HCT116 (cell line): ENCODE measurements around the gene C9orf43. TPM values are rescaled to one million over a fixed set of nuclear protein-coding genes. Genes with fewer than 3 reads are reported as not detected.

ENCODE experiments used
- ATAC-seq: fragments of 200-7000 bp; cut with Tn5 transposase; 2 replicates; pipeline ENCODE4 v1.9.1; 2020; ENCODE audit warnings: mild to moderate bottlenecking, moderate library complexity
- BruUV-seq: library from RNA; stranded (reverse); fragments of 400-500 nt; replicated peaks from 2 replicates; lab custom pipeline; 2021; lab: Mats Ljungman, UMichigan
- CTCF ChIA-PET: fragments of 300-600 bp; sonication (Branson Sonifier 250); formaldehyde crosslinking; loops from one replicate; lab custom pipeline; 2021; ENCODE audit warnings: antibody characterized with exemption; lab: Charles Lee
- POLR2A ChIA-PET: fragments of 300-600, 350-600 bp; sonication (Branson Sonifier 250); formaldehyde crosslinking; loops from one replicate; lab custom pipeline; 2021; ENCODE audit warnings: antibody characterized with exemption; lab: Charles Lee
- RAD21 ChIA-PET, 2 experiments: fragments of 300-600 bp; sonication (Branson Sonifier 250); formaldehyde crosslinking; loops; one replicate each; lab custom pipeline; 2023; ENCODE audit warnings: low total read pairs in 2 of 2; ENCODE audit not compliant: uncharacterized antibody in 2 of 2, unreplicated experiment in 2 of 2, low non-redundant PET in 1 of 2; lab: Charles Lee
- DNase-seq: peaks from one replicate; pipeline ENCODE4 v3.0.0-alpha.2; 2010; ENCODE audit warnings: low read depth, low spot score
- H2AFZ ChIP-seq: fragments of 200-600 bp; shearing (Covaris generic), sonication (generic); 2 replicates; pipeline ENCODE4 v1.6.1; 2017; ENCODE audit warnings: low read depth, mixed run types, mixed read lengths, antibody characterized with exemption, low read length; ENCODE audit not compliant: poor library complexity, severe bottlenecking
- H3K27ac ChIP-seq: 2 replicates; pipeline ENCODE4 v1.5.1; 2012; ENCODE audit warnings: low read depth, low read length
- H3K27me3 ChIP-seq: fragments of 200-600 bp; sonication (generic); 2 replicates; pipeline ENCODE4 v1.6.1; 2016; ENCODE audit warnings: mixed run types, low read length, mixed read lengths; ENCODE audit not compliant: insufficient read depth
- H3K36me3 ChIP-seq, 2 experiments: fragments of 200-500 bp in 1 of 2; fragments of 200-600 bp in 1 of 2; sonication (Bioruptor generic) in 1 of 2; sonication (generic) in 1 of 2; 2 replicates each; pipeline versions ENCODE4 v1.5.1 to v1.6.1; 2014 to 2016; ENCODE audit warnings: low read length in 2 of 2, inconsistent platforms in 1 of 2, mixed read lengths in 1 of 2, mixed run types in 1 of 2; ENCODE audit not compliant: insufficient read depth in 2 of 2, control insufficient read depth in 1 of 2
- H3K4me1 ChIP-seq, 2 experiments: fragments of 200-600 bp in 1 of 2; sonication (generic) in 1 of 2; 2 replicates each; pipeline versions ENCODE4 v1.5.1 to v1.6.1; 2012 to 2017; ENCODE audit warnings: low read length in 2 of 2, inconsistent platforms in 1 of 2, mild to moderate bottlenecking in 1 of 2, mixed read lengths in 1 of 2, mixed run types in 1 of 2, moderate library complexity in 1 of 2; ENCODE audit not compliant: insufficient read depth in 2 of 2, control insufficient read depth in 1 of 2
- H3K4me2 ChIP-seq: fragments of 200-600 bp; sonication (generic); 2 replicates; pipeline ENCODE4 v1.6.1; 2017; ENCODE audit warnings: mixed run types, low read length, mixed read lengths
- H3K4me3 ChIP-seq, 2 experiments: fragments of 200-600 bp in 1 of 2; sonication (generic) in 1 of 2; replicated peaks in 1 of 2; 2 replicates each; pipeline ENCODE4 v1.5.1; 2011 to 2016; ENCODE audit warnings: low read length in 2 of 2, control low read depth in 1 of 2, low read depth in 1 of 2, mild to moderate bottlenecking in 1 of 2, mixed read lengths in 1 of 2, mixed run types in 1 of 2
- H3K79me2 ChIP-seq: fragments of 200-600 bp; sonication (generic); 2 replicates; pipeline ENCODE4 v1.6.1; 2017; ENCODE audit warnings: mild to moderate bottlenecking, mixed run types, low read length, moderate library complexity, mixed read lengths; ENCODE audit not compliant: insufficient read depth
- H3K9ac ChIP-seq: fragments of 200-600 bp; sonication (generic); 2 replicates; pipeline ENCODE4 v1.6.1; 2016; ENCODE audit warnings: low read length, mixed read lengths
- H3K9me2 ChIP-seq: fragments of 200-600 bp; sonication (generic), shearing (Covaris generic); 2 replicates; pipeline ENCODE4 v1.6.1; 2017; ENCODE audit warnings: mixed run types, mild to moderate bottlenecking, moderate library complexity; ENCODE audit not compliant: insufficient read depth
- H3K9me3 ChIP-seq, 2 experiments: fragments of 200-500 bp in 1 of 2; fragments of 200-600 bp in 1 of 2; sonication (Bioruptor generic) in 1 of 2; sonication (generic) in 1 of 2; 2 replicates each; pipeline ENCODE4 v1.6.1; 2014 to 2017; ENCODE audit warnings: low read length in 2 of 2, mixed read lengths in 2 of 2, inconsistent platforms in 1 of 2, low read depth in 1 of 2, mild to moderate bottlenecking in 1 of 2, mixed run types in 1 of 2, moderate library complexity in 1 of 2; ENCODE audit not compliant: control insufficient read depth in 1 of 2, insufficient read depth in 1 of 2
- H4K20me1 ChIP-seq: fragments of 200-600 bp; sonication (generic), shearing (Covaris generic); 2 replicates; pipeline ENCODE4 v1.6.1; 2017; ENCODE audit warnings: mixed run types, mild to moderate bottlenecking, moderate library complexity; ENCODE audit not compliant: insufficient read depth
- CEBPB ChIP-seq: IDR thresholded peaks from 2 replicates; pipeline ENCODE4 v1.6.1; 2012; ENCODE audit warnings: low read depth
- ELF1 ChIP-seq: IDR thresholded peaks from 2 replicates; pipeline ENCODE4 v1.6.1; 2012; ENCODE audit warnings: low read depth, borderline replicate concordance
- EZH2 ChIP-seq: fragments of 200-600 bp; sonication (generic); IDR thresholded peaks from 2 replicates; pipeline ENCODE4 v1.6.1; 2017; ENCODE audit warnings: antibody characterized with exemption, mixed run types
- FOSL1 ChIP-seq: IDR thresholded peaks from 2 replicates; pipeline ENCODE4 v1.6.1; 2012; ENCODE audit warnings: low read depth
- JUND ChIP-seq: IDR thresholded peaks from 2 replicates; pipeline ENCODE4 v1.6.1; 2012
- POLR2A ChIP-seq: IDR thresholded peaks from 2 replicates; pipeline ENCODE4 v1.7.0; 2011; ENCODE audit warnings: borderline replicate concordance; ENCODE audit not compliant: insufficient read depth, insufficient read length; ENCODE audit errors: extremely low read depth
- SP1 ChIP-seq: IDR thresholded peaks from 2 replicates; pipeline ENCODE4 v1.6.1; 2012; ENCODE audit warnings: low read depth
- SRF ChIP-seq: IDR thresholded peaks from 2 replicates; pipeline ENCODE4 v1.6.1; 2012; ENCODE audit warnings: low read depth
- ZNF274 ChIP-seq: fragments of 200-500 bp; sonication (Bioruptor generic); IDR thresholded peaks from 2 replicates; pipeline ENCODE4 v1.6.1; 2014; ENCODE audit warnings: mild to moderate bottlenecking, low read depth, low read length, inconsistent platforms
- intact Hi-C: fragments of 100-400 bp; cut with micrococcal nuclease; formaldehyde crosslinking; loops from 2 replicates; pipeline ENCODE4 v1.10.0; 2022
- total RNA-seq: library from RNA; stranded (reverse); gene quantifications from one replicate; pipeline ENCODE4 v1.2.1, GENCODE V29; 2021; ENCODE audit not compliant: unreplicated experiment
- TF ChIP-seq, protein P1 (sequence below): IDR thresholded peaks from 2 replicates; pipeline ENCODE4 v1.6.1; 2012; ENCODE audit warnings: low read depth
- TF ChIP-seq, protein P2 (sequence below): IDR thresholded peaks from 2 replicates; pipeline ENCODE4 v1.6.1; 2012
- TF ChIP-seq, protein P3 (sequence below): IDR thresholded peaks from 2 replicates; pipeline ENCODE4 v1.6.1; 2012
- TF ChIP-seq, protein P4 (sequence below): IDR thresholded peaks from 2 replicates; pipeline ENCODE4 v1.6.1; 2011; ENCODE audit warnings: mild to moderate bottlenecking, low read length, moderate library complexity; ENCODE audit not compliant: insufficient replicate concordance; ENCODE audit errors: extremely low read depth

C9orf43 gene
- total RNA-seq, 1 experiment from 2014 or later: 0.71 TPM

DNA sequence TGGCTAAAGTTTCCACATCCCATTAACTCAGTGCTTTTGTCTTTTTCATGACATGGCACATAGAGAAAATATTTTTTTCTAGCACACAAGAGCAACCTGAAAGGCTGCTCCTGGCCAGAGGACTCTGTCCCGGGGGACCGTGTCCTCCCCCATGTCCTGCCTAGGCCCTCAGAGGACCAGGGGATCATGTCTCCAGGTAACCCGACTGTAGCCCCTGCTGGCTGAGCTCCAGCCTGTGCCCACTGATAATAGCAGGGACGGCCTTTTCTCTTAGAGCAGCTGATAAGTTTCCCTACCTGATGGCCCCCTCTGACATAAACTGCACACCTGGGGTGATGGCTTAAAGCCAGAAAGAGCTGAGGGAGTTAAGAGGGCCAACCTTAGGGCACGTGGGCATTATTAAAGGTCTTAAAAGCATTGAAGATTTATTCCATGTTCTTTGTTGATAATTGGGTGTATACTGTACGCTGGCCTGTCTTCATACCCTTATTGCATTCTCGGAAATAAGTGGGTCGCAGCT lies 39.7 kb upstream of the C9orf43 start:
- no peak overlapping the region for H3K4me3 ChIP-seq
- POLR2A ChIA-PET: no interaction called here
- peaks cover 6 to 9% of the 10 kb centered on the region in 2 experiments; a peak in 3 of 4 replicates for H3K4me1 ChIP-seq
- H3K9me3 ChIP-seq: no peaks in the 10 kb centered on the region
- H3K36me3 ChIP-seq: peaks cover 6 to 7% of the 10 kb centered on the region in 2 experiments; a peak in 2 of 4 replicates
- CTCF ChIA-PET: no interaction called here
- peaks cover 10% of the 10 kb centered on the region for H3K79me2 ChIP-seq
- no peak overlapping the region for H3K4me2 ChIP-seq
- H3K27ac ChIP-seq: no peak overlapping the region
- intact Hi-C loops: no loop called here
- H2AFZ ChIP-seq: no peak overlapping the region
- no peaks in the 10 kb centered on the region for H4K20me1 ChIP-seq
- no peaks in the 10 kb centered on the region for H3K27me3 ChIP-seq
- RAD21 ChIA-PET: no interaction called here
- no peak overlapping the region for H3K9ac ChIP-seq
- TF ChIP-seq JUND: no peak
- TF ChIP-seq, protein P1, sequence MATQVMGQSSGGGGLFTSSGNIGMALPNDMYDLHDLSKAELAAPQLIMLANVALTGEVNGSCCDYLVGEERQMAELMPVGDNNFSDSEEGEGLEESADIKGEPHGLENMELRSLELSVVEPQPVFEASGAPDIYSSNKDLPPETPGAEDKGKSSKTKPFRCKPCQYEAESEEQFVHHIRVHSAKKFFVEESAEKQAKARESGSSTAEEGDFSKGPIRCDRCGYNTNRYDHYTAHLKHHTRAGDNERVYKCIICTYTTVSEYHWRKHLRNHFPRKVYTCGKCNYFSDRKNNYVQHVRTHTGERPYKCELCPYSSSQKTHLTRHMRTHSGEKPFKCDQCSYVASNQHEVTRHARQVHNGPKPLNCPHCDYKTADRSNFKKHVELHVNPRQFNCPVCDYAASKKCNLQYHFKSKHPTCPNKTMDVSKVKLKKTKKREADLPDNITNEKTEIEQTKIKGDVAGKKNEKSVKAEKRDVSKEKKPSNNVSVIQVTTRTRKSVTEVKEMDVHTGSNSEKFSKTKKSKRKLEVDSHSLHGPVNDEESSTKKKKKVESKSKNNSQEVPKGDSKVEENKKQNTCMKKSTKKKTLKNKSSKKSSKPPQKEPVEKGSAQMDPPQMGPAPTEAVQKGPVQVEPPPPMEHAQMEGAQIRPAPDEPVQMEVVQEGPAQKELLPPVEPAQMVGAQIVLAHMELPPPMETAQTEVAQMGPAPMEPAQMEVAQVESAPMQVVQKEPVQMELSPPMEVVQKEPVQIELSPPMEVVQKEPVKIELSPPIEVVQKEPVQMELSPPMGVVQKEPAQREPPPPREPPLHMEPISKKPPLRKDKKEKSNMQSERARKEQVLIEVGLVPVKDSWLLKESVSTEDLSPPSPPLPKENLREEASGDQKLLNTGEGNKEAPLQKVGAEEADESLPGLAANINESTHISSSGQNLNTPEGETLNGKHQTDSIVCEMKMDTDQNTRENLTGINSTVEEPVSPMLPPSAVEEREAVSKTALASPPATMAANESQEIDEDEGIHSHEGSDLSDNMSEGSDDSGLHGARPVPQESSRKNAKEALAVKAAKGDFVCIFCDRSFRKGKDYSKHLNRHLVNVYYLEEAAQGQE: no peak
- no peak for TF ChIP-seq SP1
- TF ChIP-seq, protein P2, sequence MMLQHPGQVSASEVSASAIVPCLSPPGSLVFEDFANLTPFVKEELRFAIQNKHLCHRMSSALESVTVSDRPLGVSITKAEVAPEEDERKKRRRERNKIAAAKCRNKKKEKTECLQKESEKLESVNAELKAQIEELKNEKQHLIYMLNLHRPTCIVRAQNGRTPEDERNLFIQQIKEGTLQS: no peak
- TF ChIP-seq, protein P3, sequence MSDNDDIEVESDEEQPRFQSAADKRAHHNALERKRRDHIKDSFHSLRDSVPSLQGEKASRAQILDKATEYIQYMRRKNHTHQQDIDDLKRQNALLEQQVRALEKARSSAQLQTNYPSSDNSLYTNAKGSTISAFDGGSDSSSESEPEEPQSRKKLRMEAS: no peak
- TF ChIP-seq CEBPB: no peak
- TF ChIP-seq POLR2A: no peak
- no peak for TF ChIP-seq EZH2
- TF ChIP-seq ZNF274: no peak
- TF ChIP-seq, protein P4, sequence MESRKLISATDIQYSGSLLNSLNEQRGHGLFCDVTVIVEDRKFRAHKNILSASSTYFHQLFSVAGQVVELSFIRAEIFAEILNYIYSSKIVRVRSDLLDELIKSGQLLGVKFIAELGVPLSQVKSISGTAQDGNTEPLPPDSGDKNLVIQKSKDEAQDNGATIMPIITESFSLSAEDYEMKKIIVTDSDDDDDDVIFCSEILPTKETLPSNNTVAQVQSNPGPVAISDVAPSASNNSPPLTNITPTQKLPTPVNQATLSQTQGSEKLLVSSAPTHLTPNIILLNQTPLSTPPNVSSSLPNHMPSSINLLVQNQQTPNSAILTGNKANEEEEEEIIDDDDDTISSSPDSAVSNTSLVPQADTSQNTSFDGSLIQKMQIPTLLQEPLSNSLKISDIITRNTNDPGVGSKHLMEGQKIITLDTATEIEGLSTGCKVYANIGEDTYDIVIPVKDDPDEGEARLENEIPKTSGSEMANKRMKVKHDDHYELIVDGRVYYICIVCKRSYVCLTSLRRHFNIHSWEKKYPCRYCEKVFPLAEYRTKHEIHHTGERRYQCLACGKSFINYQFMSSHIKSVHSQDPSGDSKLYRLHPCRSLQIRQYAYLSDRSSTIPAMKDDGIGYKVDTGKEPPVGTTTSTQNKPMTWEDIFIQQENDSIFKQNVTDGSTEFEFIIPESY: no peak
- no peak for TF ChIP-seq SRF
- no peak for TF ChIP-seq FOSL1
- no peak for TF ChIP-seq ELF1
- ATAC-seq: no peak
- BruUV-seq: no TSS peak
- H3K9me2 ChIP-seq: no peaks in the 10 kb centered on the region
- DNase-seq: no peak
